Measurements from ENCODE around the gene DCAF6.

Gene DCAF6

DNA sequence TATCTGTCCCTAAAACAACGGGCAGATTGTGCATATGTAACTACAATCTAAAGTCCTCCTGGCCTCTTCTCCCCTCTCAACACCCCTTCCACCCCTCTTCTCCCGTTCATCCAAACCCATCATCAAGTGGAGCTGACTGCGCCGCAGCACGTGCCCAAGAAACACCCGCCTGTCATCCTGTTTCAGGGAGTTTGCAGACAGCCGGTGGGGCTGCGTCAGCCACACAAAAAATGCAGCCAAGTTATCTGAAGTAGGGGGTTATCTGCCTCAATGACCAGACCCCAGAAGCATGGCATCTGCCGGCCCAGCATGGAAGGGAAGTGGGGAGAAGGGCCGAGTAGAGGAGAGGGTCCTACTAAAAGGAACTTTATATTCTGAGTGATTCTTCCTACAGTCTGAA is 151.2 kb downstream of the DCAF6 start:
- no peak for DNase-seq (ENCODE audit: low read depth in 2 of 2)

GRCh38 chr1:168088511-168089325 is 152.2 kb downstream of the DCAF6 start:
- DNase-seq (ENCODE audit: low read depth in 2 of 2) = no peak

- no peak for DNase-seq (ENCODE audit: low read depth in 2 of 2)
These were observed 153.0 kb downstream of the DCAF6 start for GRCh38 chr1:168089326-168089978.

- DNase-seq (ENCODE audit: low read depth in 2 of 2) = no peak
These were observed 153.5 kb downstream of the DCAF6 start for GRCh38 chr1:168089979-168090337.

GRCh38 chr1:168090395-168090794 is 153.9 kb downstream of the DCAF6 start:
- DNase-seq (ENCODE audit: low read depth in 2 of 2) = no peak

- no peak for DNase-seq (ENCODE audit: low read depth in 2 of 2)
These were observed 154.6 kb downstream of the DCAF6 start for GRCh38 chr1:168091063-168091462.

- DNase-seq (ENCODE audit: low read depth in 2 of 2) = no peak
These were observed 155.5 kb downstream of the DCAF6 start for GRCh38 chr1:168091720-168092550.

DNA sequence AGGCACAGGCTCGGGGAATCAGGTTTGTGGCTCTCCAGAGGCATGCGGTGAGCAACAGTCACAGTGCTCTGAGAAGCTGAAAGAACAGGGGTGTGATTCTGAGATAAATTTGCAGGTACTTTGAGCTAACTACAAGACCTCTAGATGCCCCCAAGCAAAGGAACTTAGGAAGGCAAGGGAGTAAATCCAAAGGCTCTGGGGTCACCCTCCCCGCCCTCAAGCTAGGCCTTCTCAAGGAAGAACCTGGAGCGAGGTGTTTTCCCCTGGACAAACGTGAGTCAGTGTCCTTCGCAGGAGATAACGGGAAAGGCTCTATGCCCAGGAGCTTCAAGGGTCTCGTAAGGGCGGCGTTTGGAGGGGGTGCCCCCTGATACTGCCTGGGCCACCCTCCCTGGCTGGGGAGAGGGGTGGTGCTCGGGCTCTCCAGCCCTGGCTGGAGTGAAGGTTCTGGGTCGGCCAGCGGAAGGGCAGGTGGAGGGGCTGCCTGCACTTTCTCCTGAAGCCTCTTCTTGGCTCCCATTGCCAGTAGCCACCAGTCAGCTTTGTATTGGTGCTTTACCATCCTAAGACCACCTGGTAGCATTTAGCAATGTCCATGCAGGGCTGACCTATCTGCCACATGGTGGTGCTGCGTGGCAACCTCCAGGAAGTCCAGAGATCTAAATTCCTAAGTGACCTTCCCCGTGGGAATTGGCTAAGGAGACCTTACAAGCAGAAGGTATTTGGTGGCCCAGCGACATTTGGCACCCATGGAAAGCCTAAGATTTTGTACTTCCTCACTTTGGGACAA is 156.3 kb downstream of the DCAF6 start:
- DNase-seq (ENCODE audit: low read depth in 2 of 2) = no peak

- no peak for DNase-seq (ENCODE audit: low read depth in 2 of 2)
These were observed 157.1 kb downstream of the DCAF6 start for GRCh38 chr1:168093616-168094015.

- no peak for DNase-seq (ENCODE audit: low read depth in 2 of 2)
These were observed 159.0 kb downstream of the DCAF6 start for GRCh38 chr1:168095476-168095875.

GRCh38 chr1:168096296-168097165 is 160.0 kb downstream of the DCAF6 start:
- DNase-seq (ENCODE audit: low read depth in 2 of 2) = no peak

DNA sequence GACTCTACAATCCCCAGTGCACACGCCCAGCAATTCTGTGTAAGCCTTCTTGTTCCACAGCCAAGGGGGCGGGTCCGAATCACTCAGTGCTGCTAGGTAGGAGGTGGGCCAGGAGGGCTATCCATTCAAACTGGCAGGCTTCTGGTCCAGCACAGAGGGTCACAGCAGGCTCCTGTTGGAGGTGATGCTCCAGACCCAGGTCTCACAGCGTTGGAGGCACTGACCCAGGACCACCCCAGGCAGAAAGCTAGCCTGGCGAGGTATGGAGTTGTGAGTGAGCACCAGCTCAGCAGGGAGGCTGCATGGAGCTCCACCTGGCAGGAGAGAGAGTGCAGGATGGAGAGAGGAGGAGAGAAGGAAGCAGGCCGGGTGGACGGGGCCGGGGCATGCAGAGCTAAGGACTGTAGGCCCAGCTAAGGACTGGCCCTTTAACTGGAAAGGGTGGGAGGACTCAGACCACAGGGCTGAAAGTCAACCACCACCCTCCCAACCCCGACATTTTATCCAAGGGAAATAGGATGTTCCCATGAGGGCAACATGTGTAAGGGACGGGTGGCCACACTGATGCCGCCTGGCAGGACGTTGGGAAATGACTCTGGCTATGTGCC is 161.5 kb downstream of the DCAF6 start:
- DNase-seq (ENCODE audit: low read depth in 2 of 2) = no peak

- DNase-seq (ENCODE audit: low read depth in 2 of 2) = no peak
These were observed 162.2 kb downstream of the DCAF6 start for GRCh38 chr1:168098534-168099320.

DNA sequence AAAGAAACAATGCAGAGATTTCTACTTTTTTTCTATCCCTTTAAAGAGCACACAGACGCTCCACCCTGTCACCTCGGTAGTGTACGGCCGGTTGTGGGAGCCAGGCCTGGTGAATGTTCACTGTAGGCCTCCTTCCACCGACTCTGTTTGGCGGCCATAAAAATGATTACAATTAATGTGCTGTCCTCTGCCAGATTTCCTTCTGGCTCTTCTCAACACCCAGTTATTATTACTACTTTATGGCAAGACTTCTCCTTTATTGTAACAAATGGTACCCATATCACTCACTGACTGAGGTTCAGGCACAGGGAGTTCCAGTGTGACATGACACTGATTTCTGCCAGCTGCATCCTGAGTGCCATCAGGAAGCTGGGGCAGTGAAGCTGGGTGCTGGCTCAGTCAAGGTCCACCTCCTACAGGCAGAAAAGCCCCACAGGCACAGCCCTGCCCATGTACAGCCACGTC is 162.9 kb downstream of the DCAF6 start:
- DNase-seq (ENCODE audit: low read depth in 2 of 2) = no peak

DNA sequence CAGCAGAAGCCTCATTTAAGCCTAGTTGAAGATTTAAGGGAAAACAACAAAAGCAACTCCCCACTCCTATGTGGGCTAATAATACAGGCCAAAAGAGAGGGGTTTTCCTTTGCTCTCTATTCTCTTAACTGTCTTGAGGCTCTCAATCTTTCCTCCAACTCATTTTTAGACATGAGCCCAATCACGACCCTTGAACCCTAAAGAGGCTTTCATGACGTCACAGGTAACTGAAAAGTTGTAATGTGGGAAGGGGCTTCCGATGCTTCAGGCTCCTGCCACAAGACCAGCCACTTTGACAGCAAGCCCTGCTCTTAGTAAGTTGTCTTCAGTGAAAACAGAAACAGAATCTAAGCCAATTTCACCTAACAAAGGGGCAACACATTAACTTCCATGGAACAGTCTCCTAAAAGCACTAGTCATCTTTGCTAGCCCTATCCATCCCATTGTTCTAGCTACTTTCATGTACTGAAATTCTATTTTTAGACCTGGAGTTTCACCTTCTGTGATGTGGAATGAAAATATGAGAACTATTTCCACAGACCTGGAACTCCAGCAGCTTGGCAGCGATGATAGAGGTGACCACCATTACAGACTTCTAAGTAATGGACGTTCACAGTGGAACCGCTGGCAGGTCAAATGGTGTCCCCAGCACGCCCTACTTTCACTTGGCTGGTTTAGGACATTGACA is 164.0 kb downstream of the DCAF6 start:
- DNase-seq (ENCODE audit: low read depth in 2 of 2) = no peak

GRCh38 chr1:168101336-168101735 is 164.9 kb downstream of the DCAF6 start:
- DNase-seq (ENCODE audit: low read depth in 2 of 2) = no peak

DNA sequence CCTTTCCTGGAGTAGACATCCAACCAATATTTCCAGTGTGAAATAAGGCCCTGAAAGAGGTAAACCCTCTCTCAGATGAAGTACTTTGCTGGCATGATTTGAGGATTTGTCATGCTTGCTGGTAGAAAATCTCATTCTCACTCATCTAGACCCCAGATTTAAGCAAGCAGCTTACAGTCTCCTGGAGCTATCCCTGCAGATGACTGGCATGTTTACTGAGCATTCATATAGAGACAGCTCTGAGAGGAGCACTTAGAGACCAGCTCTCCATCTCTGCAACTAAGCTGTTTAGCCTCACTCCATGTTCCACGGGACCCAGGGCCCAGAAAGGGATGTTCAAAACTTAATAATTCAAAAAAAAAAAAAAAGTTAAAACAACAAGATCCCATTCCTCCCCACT is 166.0 kb downstream of the DCAF6 start:
- DNase-seq (ENCODE audit: low read depth in 2 of 2) = no peak

GRCh38 chr1:168104535-168104934 is 168.1 kb downstream of the DCAF6 start:
- no peak for DNase-seq (ENCODE audit: low read depth in 2 of 2)

GRCh38 chr1:168105846-168106245 is 169.4 kb downstream of the DCAF6 start:
- DNase-seq (ENCODE audit: low read depth in 2 of 2) = no peak

Measured in stimulated activated CD8-positive, alpha-beta memory T cell treated with anti-CD3 and anti-CD28 coated beads, Interleukin-2, amount 100 ng/mL, for 1 hour (primary cell).